Ovary (tissue), 3 donors: ENCODE data around the gene RFFL.

Experiments used
- CTCF ChIP-seq, 3 donors: fragments of 450-650 bp in 2 of 3; fragments of 200-600 bp in 1 of 3; IDR thresholded peaks; one replicate each; pipeline versions ENCODE4 v1.5.1 to v1.8.0; 2016 to 2022; ENCODE audit warnings: antibody characterized with exemption in 3 of 3, mild to moderate bottlenecking in 1 of 3
- EP300 ChIP-seq: sonication (generic); formaldehyde crosslinking; IDR thresholded peaks from one replicate; pipeline ENCODE4 v1.6.1; 2017; ENCODE audit warnings: antibody characterized with exemption
- POLR2A ChIP-seq: fragments of 450-650 bp; IDR thresholded peaks from one replicate; pipeline ENCODE4 v1.6.1; 2017; ENCODE audit warnings: antibody characterized with exemption, mild to moderate bottlenecking, moderate library complexity
- donor health status: DM: no; HTN: no; CAD: no.

GRCh38 chr17:34999456-34999855 is 64.1 kb downstream of the RFFL start:
- TF ChIP-seq POLR2A (no peak), CTCF (IDR thresholded peaks at IDR 0.05) (no peak), EP300 (no peak)
